Gastrocnemius medialis (tissue), 4 donors: Measurements from ENCODE around the gene UBE2QL1.

Experiments used
- POLR2A ChIP-seq, 2 donors: fragments of 450-650 bp; IDR thresholded peaks; one replicate each; pipeline ENCODE4 v1.6.1; 2017; ENCODE audit warnings: antibody characterized with exemption in 2 of 2, mild to moderate bottlenecking in 2 of 2, moderate library complexity in 2 of 2
- TF ChIP-seq, protein P1 (sequence below), 5 experiments: fragments of 450-650 bp in 3 of 5; fragments of 200-600 bp in 2 of 5; sonication (generic) in 2 of 5; IDR thresholded peaks in 4 of 5; conservative IDR thresholded peaks in 1 of 5; 1 replicate in 4 of 5; 2 replicates in 1 of 5; pipeline ENCODE4 v1.5.1; 2016 to 2019; ENCODE audit warnings: antibody characterized with exemption in 5 of 5, mild to moderate bottlenecking in 3 of 5, moderate library complexity in 3 of 5

DNA sequence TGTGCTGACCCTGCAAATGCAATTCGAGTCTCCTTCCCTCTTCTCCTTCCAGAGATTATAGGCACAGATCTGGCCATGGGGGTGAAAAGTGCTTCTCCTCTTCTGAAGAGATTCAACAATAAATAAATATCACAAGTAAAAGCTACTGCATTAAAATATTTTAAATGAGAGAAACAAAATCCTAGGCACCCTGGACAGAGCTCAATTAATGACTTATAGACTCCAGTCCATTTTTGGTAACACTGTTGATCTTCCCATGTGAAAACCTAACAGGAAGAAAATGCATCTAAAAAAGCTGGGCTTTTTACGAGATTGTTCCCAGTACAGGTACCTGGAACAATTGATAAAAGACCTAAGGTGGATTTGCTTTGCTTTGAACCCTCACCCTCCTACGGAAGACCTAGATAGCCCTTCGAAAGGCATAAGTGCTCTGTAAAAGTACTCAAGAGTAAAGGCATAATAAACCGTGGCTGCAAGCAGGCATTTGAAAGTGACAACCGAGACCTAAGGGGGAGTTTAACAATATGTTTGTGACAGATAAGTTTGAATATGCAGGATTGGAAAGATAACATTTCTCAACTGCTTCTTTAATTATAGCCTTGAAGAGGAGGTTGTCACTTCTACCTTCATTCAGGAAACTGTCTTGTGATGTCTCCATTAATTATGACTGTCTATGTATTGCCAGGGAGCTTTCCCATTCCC is 41.0 kb upstream of the UBE2QL1 start:
- TF ChIP-seq POLR2A (IDR thresholded peaks at IDR 0.05), result no peak
- TF ChIP-seq, protein P1, sequence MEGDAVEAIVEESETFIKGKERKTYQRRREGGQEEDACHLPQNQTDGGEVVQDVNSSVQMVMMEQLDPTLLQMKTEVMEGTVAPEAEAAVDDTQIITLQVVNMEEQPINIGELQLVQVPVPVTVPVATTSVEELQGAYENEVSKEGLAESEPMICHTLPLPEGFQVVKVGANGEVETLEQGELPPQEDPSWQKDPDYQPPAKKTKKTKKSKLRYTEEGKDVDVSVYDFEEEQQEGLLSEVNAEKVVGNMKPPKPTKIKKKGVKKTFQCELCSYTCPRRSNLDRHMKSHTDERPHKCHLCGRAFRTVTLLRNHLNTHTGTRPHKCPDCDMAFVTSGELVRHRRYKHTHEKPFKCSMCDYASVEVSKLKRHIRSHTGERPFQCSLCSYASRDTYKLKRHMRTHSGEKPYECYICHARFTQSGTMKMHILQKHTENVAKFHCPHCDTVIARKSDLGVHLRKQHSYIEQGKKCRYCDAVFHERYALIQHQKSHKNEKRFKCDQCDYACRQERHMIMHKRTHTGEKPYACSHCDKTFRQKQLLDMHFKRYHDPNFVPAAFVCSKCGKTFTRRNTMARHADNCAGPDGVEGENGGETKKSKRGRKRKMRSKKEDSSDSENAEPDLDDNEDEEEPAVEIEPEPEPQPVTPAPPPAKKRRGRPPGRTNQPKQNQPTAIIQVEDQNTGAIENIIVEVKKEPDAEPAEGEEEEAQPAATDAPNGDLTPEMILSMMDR (IDR thresholded peaks at IDR 0.05 in 4 of 5, conservative IDR thresholded peaks at IDR 0.05 in 1 of 5), result no peak
